Testis (tissue), 2 donors: Measurements from ENCODE around the gene RNF11.

ENCODE experiments used
- CTCF ChIP-seq, 3 experiments: fragments of 450-650 bp in 2 of 3; fragments of 200-600 bp in 1 of 3; sonication (generic) in 1 of 3; IDR thresholded peaks; one replicate each; pipeline ENCODE4 v1.5.1; 2016 to 2019; ENCODE audit warnings: antibody characterized with exemption in 3 of 3, mild to moderate bottlenecking in 2 of 3, moderate library complexity in 1 of 3
- POLR2A ChIP-seq: fragments of 450-650 bp; IDR thresholded peaks from one replicate; pipeline ENCODE4 v1.6.1; 2017; ENCODE audit warnings: antibody characterized with exemption, mild to moderate bottlenecking, moderate library complexity

GRCh38 chr1:51268634-51269033 lies 32.6 kb downstream of the RNF11 start:
- TF ChIP-seq POLR2A (no peak), CTCF (IDR thresholded peaks at IDR 0.05) (no peak)
